ENCODE results near the gene SCAF4. TPM values are rescaled to one million over a fixed set of nuclear protein-coding genes. Genes with fewer than 3 reads are reported as not detected.

Gene SCAF4
- total RNA-seq, 1 experiment from 2014 or later, result 31.2 TPM

DNA sequence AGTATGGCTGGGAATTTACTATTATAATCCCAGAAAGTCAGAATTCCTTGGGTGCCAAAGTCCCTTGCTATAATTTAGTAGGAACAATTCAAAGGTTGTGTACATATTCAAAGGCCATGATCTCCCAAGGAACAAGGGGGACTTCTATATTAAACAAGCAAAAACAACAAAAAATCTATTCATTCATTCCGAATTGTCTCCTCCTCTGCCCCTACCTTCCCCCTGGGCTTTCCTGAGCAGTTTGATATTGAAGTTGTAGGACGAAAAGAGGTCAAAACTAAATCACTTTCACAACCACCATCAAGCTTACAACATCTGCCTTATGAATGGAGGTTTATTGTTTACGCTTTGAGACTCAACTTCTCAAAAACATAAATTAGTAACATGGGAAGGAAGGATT, 107.7 kb downstream of the SCAF4 start:
- intact Hi-C loops (cut with micrococcal nuclease; ENCODE audit: unreplicated experiment), result no loop called here
- H3K27ac Mint-ChIP-seq (ENCODE audit: unreplicated experiment), result no peak overlapping the region
- no peak for DNase-seq
- CTCF ChIA-PET, result no interaction called here
- no peaks in the 10 kb centered on the region for H3K27me3 Mint-ChIP-seq (ENCODE audit: unreplicated experiment)
- H3K36me3 Mint-ChIP-seq (ENCODE audit: insufficient read depth, unreplicated experiment), result no peaks in the 10 kb centered on the region
- BruUV-seq (replicated peaks), result no TSS peak
- TF ChIP-seq, protein P1, sequence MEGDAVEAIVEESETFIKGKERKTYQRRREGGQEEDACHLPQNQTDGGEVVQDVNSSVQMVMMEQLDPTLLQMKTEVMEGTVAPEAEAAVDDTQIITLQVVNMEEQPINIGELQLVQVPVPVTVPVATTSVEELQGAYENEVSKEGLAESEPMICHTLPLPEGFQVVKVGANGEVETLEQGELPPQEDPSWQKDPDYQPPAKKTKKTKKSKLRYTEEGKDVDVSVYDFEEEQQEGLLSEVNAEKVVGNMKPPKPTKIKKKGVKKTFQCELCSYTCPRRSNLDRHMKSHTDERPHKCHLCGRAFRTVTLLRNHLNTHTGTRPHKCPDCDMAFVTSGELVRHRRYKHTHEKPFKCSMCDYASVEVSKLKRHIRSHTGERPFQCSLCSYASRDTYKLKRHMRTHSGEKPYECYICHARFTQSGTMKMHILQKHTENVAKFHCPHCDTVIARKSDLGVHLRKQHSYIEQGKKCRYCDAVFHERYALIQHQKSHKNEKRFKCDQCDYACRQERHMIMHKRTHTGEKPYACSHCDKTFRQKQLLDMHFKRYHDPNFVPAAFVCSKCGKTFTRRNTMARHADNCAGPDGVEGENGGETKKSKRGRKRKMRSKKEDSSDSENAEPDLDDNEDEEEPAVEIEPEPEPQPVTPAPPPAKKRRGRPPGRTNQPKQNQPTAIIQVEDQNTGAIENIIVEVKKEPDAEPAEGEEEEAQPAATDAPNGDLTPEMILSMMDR (IDR thresholded peaks at IDR 0.05; ENCODE audit: unreplicated experiment), result no peak
- no peak overlapping the region for H3K4me3 Mint-ChIP-seq (ENCODE audit: low read depth, unreplicated experiment)
- no peaks in the 10 kb centered on the region for H3K9me3 Mint-ChIP-seq (ENCODE audit: low read depth, unreplicated experiment)
- H3K4me1 Mint-ChIP-seq (ENCODE audit: low read depth, unreplicated experiment), result no peaks in the 10 kb centered on the region

DNA sequence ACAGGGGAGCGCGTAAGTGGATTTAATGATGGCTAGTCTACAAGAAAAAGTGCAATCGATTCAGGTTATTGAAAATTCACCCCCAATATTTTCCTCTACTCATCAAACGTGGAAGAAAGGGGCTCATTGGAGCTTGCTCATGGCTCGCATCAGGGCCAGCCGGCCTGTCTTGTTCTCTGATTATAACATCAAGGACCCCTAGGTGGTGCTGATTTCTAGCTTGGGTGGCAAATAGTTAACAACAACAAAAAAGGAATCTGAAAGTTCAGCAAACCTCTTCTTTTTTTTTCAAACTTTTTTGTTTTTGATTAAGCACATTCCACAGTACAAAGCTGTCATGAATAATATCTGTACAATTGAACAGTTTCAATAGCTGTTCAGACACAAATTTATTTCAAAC, 108.3 kb downstream of the SCAF4 start:
- DNase-seq, result no peak
- TF ChIP-seq, protein P1 (IDR thresholded peaks at IDR 0.05; ENCODE audit: unreplicated experiment), result no peak
- no peaks in the 10 kb centered on the region for H3K4me1 Mint-ChIP-seq (ENCODE audit: low read depth, unreplicated experiment)
- no peaks in the 10 kb centered on the region for H3K36me3 Mint-ChIP-seq (ENCODE audit: insufficient read depth, unreplicated experiment)
- no TSS peak for BruUV-seq (replicated peaks)
- H3K27me3 Mint-ChIP-seq (ENCODE audit: unreplicated experiment), result no peaks in the 10 kb centered on the region
- no peak overlapping the region for H3K4me3 Mint-ChIP-seq (ENCODE audit: low read depth, unreplicated experiment)
- intact Hi-C loops (cut with micrococcal nuclease; ENCODE audit: unreplicated experiment), result no loop called here
- CTCF ChIA-PET, result no interaction called here
- H3K27ac Mint-ChIP-seq (ENCODE audit: unreplicated experiment), result no peak overlapping the region
- H3K9me3 Mint-ChIP-seq (ENCODE audit: low read depth, unreplicated experiment), result no peaks in the 10 kb centered on the region

DNA sequence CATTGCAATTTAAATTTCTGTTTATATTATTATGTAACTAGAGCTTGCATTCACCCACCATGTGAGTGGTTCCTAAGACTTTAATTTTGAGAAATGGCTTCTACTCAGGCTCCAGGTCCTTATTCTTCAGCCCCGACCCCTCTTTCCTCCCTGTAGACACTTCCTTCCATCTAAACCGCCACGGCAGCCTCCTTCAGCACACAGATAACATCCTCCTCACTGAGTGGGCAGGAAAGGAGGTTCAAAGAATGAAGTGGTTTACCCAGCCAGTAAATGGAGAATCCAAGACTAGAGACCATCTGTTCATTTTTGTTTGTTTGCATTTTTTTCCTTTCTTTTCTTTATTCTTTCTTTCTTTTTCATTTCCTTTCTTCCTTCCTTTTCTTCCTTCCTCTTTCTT, 109.5 kb downstream of the SCAF4 start:
- CTCF ChIA-PET, result no interaction called here
- TF ChIP-seq, protein P1 (IDR thresholded peaks at IDR 0.05; ENCODE audit: unreplicated experiment), result no peak
- H3K4me1 Mint-ChIP-seq (ENCODE audit: low read depth, unreplicated experiment), result no peaks in the 10 kb centered on the region
- BruUV-seq (replicated peaks), result no TSS peak
- H3K27ac Mint-ChIP-seq (ENCODE audit: unreplicated experiment), result no peak overlapping the region
- intact Hi-C loops (cut with micrococcal nuclease; ENCODE audit: unreplicated experiment), result no loop called here
- H3K27me3 Mint-ChIP-seq (ENCODE audit: unreplicated experiment), result no peaks in the 10 kb centered on the region
- no peak for DNase-seq
- H3K9me3 Mint-ChIP-seq (ENCODE audit: low read depth, unreplicated experiment), result no peaks in the 10 kb centered on the region
- H3K36me3 Mint-ChIP-seq (ENCODE audit: insufficient read depth, unreplicated experiment), result no peaks in the 10 kb centered on the region
- H3K4me3 Mint-ChIP-seq (ENCODE audit: low read depth, unreplicated experiment), result no peak overlapping the region

Other genes starting within 250 kb of the SCAF4 start
- 223 and 227 TPM in 2 replicates for gene SOD1, start 72.4 kb downstream of the SCAF4 start, total RNA-seq (2022)
- 2.3 and 5.0 TPM in 2 replicates for gene HUNK, start 140.9 kb upstream of the SCAF4 start, total RNA-seq (2022)